GM20000 (cell line): ENCODE measurements around the gene MYH15.

Experiments used
- DNase-seq: peaks from one replicate; pipeline ENCODE4 v3.0.0; 2012; ENCODE audit warnings: low spot score
- CTCF ChIP-seq: IDR thresholded peaks from 2 replicates; pipeline ENCODE4 v1.5.1; 2012; ENCODE audit warnings: mild to moderate bottlenecking, control low read depth; ENCODE audit errors: extremely low read depth, missing control alignments

The MYH15 gene

DNA sequence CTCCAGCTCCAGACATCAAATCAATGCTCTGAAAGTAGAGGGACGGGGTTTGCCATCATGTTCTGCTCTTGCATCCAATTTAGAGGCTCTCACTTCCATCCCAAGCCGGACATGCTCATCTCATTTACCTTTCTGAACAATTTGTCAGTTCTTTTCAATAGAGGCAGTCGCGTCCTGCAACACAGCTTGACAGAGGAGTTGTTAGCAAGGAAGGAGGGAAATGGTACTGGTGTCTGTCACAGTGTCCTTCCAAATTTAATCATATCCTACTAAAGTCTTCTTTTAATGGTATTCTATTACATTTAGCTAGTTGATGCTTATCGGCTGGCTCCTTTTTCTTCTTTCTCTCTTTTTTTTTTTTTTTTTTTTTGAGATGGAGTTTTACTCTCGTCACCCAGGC, 168.5 kb downstream of the MYH15 start:
- TF ChIP-seq CTCF: no peak
- DNase-seq: no peak

GRCh38 chr3:108338901-108339545, 171.4 kb downstream of the MYH15 start:
- no peak for DNase-seq
- no peak for TF ChIP-seq CTCF

- DNase-seq: no peak
- no peak for TF ChIP-seq CTCF
Observed at GRCh38 chr3:108334701-108335100, 175.7 kb downstream of the MYH15 start.

- DNase-seq: no peak
- no peak for TF ChIP-seq CTCF
Observed at GRCh38 chr3:108333961-108334360, 176.4 kb downstream of the MYH15 start.

GRCh38 chr3:108331792-108332191, 178.6 kb downstream of the MYH15 start:
- no peak for DNase-seq
- TF ChIP-seq CTCF: no peak
